Mucosa of descending colon (tissue), 3 donors: ENCODE measurements around the gene SUFU. TPM values are rescaled to one million over a fixed set of nuclear protein-coding genes. Genes with fewer than 3 reads are reported as not detected.

Experiments
- ATAC-seq: fragments of 200-7000 bp; cut with Tn5 transposase; one replicate; pipeline ENCODE4 v1.9.1; 2020; ENCODE audit warnings: mild to moderate bottlenecking, moderate library complexity
- DNase-seq, 3 donors: peaks; one replicate each; pipeline ENCODE4 v3.0.0-alpha.2; 2020
- H3K36me3 ChIP-seq: fragments of 200-600 bp; one replicate; pipeline ENCODE4 v1.8.0; 2021; ENCODE audit warnings: low read depth, mild to moderate bottlenecking
- H3K4me1 ChIP-seq: fragments of 200-600 bp; one replicate; pipeline ENCODE4 v1.8.0; 2021; ENCODE audit warnings: low read depth, mild to moderate bottlenecking
- H3K4me3 ChIP-seq: fragments of 200-600 bp; one replicate; pipeline ENCODE4 v1.8.0; 2021; ENCODE audit warnings: mild to moderate bottlenecking
- H3K9me3 ChIP-seq: fragments of 200-600 bp; one replicate; pipeline ENCODE4 v1.8.0; 2021; ENCODE audit warnings: mild to moderate bottlenecking
- intact Hi-C, 2 donors: fragments of 100-400 bp; cut with DNase I in 1 of 2; cut with micrococcal nuclease in 1 of 2; formaldehyde crosslinking; loops; one replicate each; pipeline versions ENCODE4 v1.11.0 to v1.11.1; 2022; cut with DNase I, micrococcal nuclease
- total RNA-seq, 3 donors: library from RNA; stranded (reverse); fragmentation: NEBNext Ultra II Directional in 2 of 3; extraction: Animal tissue kit (Norgen Biotek cat#: 25700) in 2 of 3; gene quantifications; one replicate each; pipeline versions ENCODE4 v1.2.1 to v1.2.4, GENCODE V29; 2021 to 2023
- TF ChIP-seq, protein P1 (sequence below): fragments of 200-600 bp; IDR thresholded peaks from one replicate; pipeline ENCODE4 v1.8.0; 2022; ENCODE audit warnings: antibody characterized with exemption, mild to moderate bottlenecking
- donor health status: DM: no; HTN: no; CAD: no; lungs with moderate emphysema.
- donor health status: DM: no; HTN: no; CAD: no.
- donor health status: DM: no; HTN: yes; CAD: no.

The SUFU gene
- total RNA-seq, 3 donors from 2014 or later, result 9.0 to 13.9 (median 9.5) TPM

DNA sequence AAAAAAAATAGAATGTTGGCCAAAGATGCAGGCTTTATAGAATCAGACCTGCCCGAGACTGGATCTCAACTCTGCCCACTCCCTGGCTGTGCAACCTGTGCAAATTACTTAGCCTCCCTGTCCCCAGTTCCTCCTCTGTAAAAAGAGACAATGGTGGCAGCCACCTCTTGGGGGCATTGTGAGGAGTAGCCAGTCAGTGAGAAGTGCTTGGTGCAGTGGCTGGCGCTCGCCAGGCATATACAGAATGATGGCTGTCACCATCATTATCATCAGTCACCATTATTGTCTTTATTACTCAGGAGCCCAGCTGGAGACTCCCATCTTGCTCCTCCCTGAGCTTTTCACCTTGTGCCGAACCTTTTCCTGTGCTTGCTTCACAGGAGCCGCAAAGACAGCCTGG lies 111.1 kb downstream of the SUFU start:
- no peak overlapping the region for H3K4me3 ChIP-seq
- intact Hi-C loops, result no loop called here
- H3K36me3 ChIP-seq, result no peaks in the 10 kb centered on the region
- H3K4me1 ChIP-seq, result peaks cover 7% of the 10 kb centered on the region
- no peaks in the 10 kb centered on the region for H3K9me3 ChIP-seq
- TF ChIP-seq, protein P1, sequence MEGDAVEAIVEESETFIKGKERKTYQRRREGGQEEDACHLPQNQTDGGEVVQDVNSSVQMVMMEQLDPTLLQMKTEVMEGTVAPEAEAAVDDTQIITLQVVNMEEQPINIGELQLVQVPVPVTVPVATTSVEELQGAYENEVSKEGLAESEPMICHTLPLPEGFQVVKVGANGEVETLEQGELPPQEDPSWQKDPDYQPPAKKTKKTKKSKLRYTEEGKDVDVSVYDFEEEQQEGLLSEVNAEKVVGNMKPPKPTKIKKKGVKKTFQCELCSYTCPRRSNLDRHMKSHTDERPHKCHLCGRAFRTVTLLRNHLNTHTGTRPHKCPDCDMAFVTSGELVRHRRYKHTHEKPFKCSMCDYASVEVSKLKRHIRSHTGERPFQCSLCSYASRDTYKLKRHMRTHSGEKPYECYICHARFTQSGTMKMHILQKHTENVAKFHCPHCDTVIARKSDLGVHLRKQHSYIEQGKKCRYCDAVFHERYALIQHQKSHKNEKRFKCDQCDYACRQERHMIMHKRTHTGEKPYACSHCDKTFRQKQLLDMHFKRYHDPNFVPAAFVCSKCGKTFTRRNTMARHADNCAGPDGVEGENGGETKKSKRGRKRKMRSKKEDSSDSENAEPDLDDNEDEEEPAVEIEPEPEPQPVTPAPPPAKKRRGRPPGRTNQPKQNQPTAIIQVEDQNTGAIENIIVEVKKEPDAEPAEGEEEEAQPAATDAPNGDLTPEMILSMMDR, result no peak
- no peak for ATAC-seq
- no peak for DNase-seq

DNA sequence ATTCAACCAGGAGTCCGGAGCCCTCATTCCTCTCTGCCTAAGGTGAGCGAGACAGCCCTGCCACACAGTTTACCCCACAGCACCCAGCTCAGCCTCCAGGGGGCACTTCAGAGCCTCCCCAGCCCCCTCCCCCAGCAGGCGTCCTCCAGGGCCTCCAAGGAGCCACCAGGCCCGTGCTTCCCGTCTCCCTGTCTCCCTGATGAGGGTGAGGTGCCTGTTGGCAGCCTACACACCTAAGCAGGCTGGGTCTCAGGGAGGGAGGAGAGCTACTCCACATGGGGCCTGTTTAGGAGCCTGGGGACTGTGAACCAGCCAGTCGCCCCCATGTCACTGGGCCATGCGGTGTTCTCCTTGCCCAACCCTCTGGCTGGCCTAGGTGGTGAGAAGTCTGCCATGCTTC lies 111.6 kb downstream of the SUFU start:
- no peak for ATAC-seq
- H3K4me1 ChIP-seq, result peaks cover 12% of the 10 kb centered on the region

DNA sequence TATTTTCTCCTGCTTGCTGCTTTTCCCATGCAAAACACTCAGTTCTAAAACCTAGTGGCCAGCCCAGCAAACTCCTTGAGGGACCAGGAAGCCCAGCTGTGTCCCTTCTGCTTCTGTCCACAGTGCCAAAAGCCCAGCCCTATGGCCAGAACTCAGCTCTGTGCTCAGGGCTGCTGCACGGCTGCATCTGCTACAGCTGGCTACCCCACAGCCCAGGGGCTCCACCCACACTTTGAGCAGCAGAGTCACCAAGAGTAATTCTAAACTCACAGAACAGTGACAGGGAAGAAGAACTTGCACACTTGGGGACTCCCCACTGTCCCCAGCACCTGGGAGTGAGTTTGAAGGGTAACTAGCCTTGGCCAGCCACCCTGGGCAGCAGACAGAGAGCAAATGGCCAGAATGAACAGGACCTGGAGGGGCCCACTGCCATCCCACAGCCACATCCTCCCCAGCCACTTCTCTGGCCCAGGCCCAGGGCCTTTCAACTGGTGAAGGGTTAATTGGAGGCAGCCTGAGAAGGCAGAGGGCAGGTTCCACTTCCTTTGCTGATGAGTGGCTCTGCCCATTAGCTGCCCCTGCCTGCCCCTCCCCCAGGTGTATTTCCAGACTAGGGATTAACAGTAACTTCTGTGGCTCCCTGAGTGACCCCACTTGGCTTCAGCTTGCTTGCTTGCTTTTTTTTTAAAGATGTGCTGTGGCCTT lies 112.4 kb downstream of the SUFU start:
- Histone ChIP-seq H3K36me3 (no peaks in the 10 kb centered on the region), H3K4me3 (no peak overlapping the region), H3K4me1 (peaks cover 14% of the 10 kb centered on the region), H3K9me3 (no peaks in the 10 kb centered on the region)
- intact Hi-C loops, result no loop called here
- DNase-seq, result peak in 1 of 3 donors; percentile 45
- peak; percentile 29 for ATAC-seq
- TF ChIP-seq, protein P1, result no peak

More for the DNA sequence above, 111.6 kb downstream of the SUFU start:
- Histone ChIP-seq H3K9me3 (no peaks in the 10 kb centered on the region), H3K36me3 (no peaks in the 10 kb centered on the region), H3K4me3 (no peak overlapping the region)
- no peak for DNase-seq
- TF ChIP-seq, protein P1, result no peak
- intact Hi-C loops, result no loop called here

DNA sequence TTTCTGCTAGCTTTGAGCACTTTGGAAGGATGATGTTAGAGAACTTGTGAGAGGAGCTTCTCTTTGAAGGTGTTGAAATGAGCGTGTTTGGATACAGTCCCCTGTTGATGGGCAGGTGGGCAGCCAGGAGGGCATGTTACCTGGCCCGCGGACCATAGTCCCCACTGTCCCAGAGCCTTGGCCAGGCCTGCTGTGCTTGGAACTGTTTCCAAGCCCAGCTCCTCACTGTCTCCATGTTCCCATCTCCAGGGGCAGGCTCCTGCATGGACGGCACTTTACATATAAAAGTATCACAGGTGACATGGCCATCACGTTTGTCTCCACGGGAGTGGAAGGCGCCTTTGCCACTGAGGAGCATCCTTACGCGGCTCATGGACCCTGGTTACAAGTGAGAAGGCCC lies 113.3 kb downstream of the SUFU start:
- Histone ChIP-seq H3K4me3 (no peak overlapping the region), H3K4me1 (peaks cover 14% of the 10 kb centered on the region), H3K9me3 (no peaks in the 10 kb centered on the region), H3K36me3 (no peaks in the 10 kb centered on the region)
- TF ChIP-seq, protein P1, result no peak
- ATAC-seq (no peak), DNase-seq (peak in 1 of 3 donors; percentile 10)
- intact Hi-C loops, result no loop called here

DNA sequence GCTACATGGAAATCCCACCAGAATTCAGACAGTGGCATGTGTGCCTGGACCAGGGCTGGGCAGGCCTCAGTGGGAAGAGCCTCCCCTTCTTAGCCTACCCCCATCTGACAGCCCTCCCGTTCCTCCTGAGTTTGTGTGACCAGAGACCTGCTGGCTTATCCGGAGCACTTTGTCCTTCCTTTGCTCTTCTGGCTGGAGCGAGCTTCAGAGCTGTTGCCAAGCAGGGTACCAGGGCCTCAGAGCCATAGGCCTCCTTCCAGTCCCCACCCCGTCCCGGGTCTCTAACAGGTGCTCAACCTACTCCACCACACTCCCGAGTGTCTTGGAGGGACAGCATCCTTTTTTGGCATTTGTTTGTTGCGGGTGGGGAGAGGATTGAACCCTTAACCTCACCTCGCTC lies 114.0 kb downstream of the SUFU start:
- ATAC-seq (no peak), DNase-seq (peak in 1 of 3 donors; percentile 9)
- H3K4me3 ChIP-seq, result no peak overlapping the region
- no peaks in the 10 kb centered on the region for H3K9me3 ChIP-seq
- H3K4me1 ChIP-seq, result peaks cover 14% of the 10 kb centered on the region
- TF ChIP-seq, protein P1, result no peak
- intact Hi-C loops, result no loop called here
- no peaks in the 10 kb centered on the region for H3K36me3 ChIP-seq
